SKM-1 treated with dmso at 0.1 percent for 144 hours (cell line): ENCODE measurements around the gene KAZN.
"Not testable (repeated sequence)": the region's sequence is repeated elsewhere in the genome, so short reads cannot be mapped to it uniquely, and the experiment has no call there.

Experiments
- DNase-seq: peaks from one replicate; lab custom pipeline; 2025; ENCODE audit not compliant: unreplicated experiment; lab: John Stamatoyannopoulos, UW

KAZN gene

DNA sequence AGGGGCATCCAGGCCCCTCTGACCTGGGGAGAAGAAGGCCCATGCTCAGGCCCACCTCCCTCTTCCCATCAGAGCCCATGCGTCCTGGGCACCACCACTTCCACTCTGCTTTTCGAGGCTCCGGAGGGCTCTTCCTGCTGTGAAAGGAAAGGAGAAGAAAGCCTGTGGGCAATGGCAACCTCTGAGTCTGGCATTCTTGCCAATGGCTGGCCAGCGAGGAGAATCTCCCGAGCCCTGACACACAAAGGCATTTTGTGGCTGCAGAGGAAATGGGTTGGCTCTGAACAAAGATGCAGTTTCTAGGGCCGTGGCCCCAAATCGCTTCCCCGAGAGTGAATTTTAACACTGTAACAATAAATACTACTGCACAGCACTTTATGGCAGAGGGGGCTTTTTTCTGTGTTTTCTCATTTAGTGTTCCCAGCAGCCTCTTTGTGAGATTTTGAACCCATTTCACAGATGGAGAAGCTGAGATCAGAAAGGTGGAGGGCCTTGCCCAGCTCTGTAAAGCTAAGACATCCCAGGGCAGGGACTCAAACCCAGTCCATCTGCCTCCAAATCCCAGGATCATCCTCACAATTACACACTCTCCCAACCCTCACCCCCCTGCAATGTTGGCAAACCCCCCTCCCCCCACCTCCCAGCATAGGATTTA lies 519.3 kb downstream of the KAZN start:
- no peak for DNase-seq

DNA sequence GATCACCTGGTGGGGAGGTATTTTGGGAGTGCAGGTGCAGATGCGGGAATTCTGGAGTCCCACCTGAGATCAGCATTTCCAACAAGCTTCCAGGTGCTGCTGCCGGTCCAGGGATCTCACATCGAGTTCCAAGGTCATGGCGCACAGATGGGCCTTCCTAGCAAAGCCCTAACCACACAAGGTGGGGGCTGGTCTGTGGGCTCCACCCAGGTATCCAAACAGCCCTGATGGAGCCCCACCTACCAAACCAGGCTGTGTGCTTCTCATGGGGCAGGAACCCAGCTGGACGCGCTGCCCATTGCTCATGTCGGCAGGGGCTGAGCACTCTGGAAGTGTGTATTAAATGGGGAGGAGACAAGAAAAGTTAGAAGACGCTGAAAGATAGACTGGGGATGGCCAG lies 520.1 kb downstream of the KAZN start:
- DNase-seq = no peak

GRCh38 chr1:15120251-15120945 lies 521.9 kb downstream of the KAZN start:
- DNase-seq = no peak

DNA sequence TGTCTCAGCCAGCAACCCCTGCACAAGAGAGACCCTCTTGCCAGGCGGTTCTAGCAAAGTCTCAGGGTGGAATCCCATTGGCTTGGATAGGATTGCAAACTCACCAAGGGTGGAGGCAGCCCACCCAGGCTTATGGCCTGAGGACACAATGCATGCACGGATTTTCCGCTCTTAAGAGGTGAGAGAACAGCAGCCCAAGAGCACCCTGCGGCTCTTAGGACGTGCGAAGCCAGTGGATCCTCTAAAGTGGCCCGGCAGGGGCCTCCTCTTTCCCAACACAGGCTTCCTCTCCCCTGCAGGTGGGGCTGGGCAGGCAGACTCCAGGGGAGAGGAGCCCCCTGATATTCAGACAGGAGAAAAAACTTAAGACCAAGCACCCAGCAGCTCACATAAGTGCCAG lies 523.8 kb downstream of the KAZN start:
- DNase-seq = no peak

- no peak for DNase-seq
These were observed 524.8 kb downstream of the KAZN start for GRCh38 chr1:15123270-15123669.

DNA sequence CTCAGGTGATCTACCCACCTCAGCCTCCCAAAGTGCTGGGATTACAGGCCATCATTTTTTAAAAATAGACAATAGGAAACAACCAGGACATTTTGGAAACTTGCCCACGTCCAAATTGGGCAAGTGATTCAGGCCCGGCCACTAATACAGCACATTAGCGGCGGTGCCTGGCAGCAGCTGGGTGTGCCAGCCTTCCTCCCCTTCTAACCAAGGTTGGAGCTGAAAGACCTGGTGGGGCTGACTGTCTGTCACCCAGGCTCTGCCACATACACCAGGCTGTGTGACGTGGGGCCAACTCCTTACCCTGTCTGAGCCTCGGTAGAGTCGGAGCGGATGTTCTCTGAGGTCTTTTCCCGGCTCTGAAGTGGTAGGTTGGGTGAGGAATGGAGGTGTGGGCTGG lies 525.4 kb downstream of the KAZN start:
- DNase-seq = no peak

- no peak for DNase-seq
These were observed 526.0 kb downstream of the KAZN start for GRCh38 chr1:15124362-15125100.

DNA sequence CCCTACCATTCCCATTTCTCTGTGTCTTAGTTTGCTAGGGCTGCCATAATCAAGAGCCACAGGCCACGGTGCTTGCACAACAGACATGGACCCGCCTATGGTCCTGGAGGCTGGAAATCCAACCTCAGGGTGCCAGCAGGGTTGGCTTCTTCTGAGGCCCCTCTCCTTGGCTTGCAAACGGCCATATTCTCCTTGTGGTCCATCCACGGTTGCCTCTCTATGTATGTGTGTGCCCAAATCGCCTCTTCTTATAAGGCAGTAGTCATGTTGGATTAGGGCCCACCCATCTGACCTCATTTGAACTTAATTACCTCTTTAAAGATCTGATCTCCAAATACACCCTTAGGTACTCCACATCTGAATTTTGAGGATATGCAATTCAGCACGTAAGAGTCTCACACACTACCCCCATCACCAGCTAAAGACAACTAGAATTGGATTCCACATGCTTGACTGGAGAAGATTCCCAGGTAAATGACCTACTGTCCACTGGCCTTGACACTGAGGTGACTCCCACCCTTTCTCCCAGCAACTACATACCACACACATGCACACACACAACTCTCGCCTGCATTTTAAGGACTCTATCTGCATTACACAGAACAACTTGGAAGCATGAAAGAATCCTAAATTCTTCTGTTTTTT lies 526.7 kb downstream of the KAZN start:
- no peak for DNase-seq

- no peak for DNase-seq
These were observed 529.6 kb downstream of the KAZN start for GRCh38 chr1:15128077-15128476.

DNA sequence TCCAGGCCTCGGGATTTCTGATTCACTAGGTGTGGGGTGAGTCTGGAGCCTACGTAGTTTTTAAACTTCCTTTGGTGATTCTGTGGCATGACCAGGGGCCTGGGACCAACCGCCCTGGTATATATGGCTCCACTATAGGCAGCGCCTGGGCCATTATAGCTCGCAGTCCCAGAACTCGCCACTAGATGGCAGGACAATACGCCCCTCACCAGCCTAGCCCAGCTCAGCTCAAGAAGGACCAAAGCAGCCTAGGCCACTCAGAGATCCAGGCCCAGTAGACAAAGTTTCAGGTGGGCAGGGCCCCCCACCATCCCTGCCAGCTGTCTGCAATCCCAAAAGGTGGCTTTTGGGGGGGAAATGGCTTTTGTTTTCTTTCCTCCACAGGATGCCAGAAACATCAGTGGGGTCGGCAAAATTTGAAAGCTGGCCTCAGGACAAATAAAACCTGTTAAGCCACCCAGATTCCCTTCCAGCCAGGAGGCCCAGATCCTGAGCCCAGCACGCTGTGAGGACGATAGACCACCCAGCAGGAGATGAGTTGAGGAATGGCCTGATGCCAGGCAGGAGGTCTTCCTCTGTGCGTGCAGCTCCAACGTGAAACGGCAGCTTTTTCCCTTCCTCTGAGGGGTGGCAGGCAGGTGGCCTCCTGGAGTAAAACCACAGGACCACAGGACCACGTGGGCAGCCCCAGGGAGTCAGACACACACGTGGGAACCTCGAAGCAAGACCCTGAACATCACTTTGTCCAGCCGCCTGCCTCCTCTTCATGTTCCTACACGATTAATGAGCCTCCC lies 530.2 kb downstream of the KAZN start:
- DNase-seq = peak; percentile 59

GRCh38 chr1:15129944-15130343 lies 531.5 kb downstream of the KAZN start:
- no peak for DNase-seq

DNA sequence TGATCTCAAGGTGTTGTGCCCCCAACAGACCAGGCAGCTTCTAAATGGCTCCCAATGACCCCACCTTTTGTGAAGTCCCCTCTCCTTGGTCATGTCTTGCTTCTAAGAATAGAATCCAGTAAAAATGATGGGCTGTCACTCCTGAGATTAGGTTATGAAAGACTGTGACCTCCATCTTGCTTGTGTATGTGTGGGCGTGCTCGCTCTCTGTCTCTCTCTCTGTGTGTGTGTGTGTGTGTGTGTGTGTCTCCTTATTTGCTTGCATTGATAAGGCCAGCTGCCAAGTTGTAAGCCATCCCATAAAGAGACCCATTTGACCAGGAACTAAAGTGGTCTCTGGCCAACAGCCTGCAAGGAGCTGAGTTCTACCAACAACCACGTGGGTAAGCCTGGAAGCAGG lies 532.1 kb downstream of the KAZN start:
- DNase-seq = no peak

- DNase-seq = no peak
These were observed 534.5 kb downstream of the KAZN start for GRCh38 chr1:15132965-15133364.

GRCh38 chr1:15134285-15134684 lies 535.8 kb downstream of the KAZN start:
- DNase-seq = no peak

DNA sequence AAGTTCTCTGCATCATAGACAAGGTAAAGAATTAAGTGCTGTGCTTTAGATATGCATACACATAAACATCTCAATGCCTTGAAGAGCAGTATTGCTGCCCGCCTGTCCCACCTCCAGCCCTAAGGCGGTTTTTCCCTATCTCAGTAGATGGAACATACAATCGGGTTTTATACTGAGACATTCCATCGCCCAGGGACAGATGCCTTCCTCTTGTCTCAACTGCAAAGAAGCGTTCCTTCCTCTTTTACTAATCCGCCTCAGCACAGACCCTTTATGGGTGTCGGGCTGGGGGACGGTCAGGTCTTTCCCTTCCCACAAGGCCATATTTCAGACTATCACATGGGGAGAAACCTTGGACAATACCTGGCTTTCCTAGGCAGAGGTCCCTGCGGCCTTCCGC lies 537.1 kb downstream of the KAZN start:
- DNase-seq = not testable (repeated sequence)

DNA sequence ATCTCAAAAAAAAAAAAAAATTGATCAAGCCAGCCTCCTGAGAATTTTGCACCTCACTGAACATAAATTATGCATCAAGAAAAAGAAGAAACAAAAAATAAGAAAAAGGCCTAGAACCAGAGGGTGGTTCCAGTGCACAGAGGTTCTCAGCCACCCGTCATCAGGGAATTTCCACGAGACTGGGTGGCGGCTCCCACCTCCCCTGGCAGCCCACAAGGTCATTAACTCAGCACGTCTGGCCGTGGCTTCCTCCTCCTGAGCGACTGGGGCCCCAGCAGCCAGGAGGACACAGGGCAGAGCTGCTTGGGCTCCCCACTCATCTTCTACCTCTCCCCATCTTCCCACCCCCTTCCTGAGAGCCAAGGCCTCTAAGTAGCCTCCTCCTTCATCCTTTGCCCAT lies 539.3 kb downstream of the KAZN start:
- DNase-seq = peak; percentile 9

- DNase-seq = no peak
These were observed 541.3 kb downstream of the KAZN start for GRCh38 chr1:15139654-15140350.

DNA sequence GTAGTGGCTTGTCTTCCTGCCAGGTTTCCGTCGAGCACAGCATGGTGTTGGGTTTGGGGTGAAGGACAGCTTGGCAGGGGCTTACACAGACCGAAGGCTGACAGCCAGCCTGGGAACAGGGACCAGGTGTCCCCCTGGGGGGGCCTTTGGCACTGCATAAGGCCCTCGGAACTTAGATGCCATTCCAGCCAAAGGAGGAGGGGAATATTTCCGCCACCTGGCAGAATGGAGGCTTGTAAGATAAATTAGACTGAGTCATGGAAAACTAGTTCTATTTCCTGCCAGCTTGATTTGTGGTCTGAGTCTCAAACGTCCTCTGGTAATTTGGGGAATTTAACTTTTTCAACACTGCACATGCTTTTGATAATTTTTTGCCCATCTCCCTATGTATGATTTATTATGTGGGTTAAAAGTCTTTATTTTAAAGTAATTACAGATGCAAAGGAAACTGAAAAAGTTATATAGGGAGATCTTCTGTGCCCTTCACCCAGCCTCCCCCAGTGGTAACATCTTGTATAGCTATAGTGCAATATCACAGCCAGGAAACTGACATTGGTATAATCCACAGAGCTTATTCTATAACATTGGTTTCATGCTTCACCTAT lies 543.6 kb downstream of the KAZN start:
- DNase-seq = no peak

DNA sequence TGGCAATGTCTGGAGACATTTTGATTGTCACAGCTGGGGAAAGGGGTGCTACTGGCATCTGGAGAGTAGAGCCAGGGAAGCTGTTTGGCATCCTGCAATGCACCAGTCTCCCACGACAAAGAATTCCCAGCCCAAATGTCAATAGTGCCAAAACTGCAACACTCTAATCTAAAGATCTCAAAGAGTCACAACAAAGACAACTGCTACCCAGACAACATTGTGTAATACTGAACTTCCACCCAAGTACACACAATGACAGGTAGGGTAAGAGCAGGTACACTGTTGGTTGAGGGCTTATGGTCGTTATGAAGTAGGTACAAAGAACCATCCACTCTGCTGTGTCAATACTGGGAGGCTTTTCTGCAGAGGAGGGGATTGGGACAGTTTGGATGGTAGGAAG lies 546.8 kb downstream of the KAZN start:
- no peak for DNase-seq

GRCh38 chr1:15146142-15146680 lies 547.7 kb downstream of the KAZN start:
- no peak for DNase-seq
